ENCODE data around the gene MAGIX.

The MAGIX gene

GRCh38 chrX:49197543-49198087, 35.1 kb downstream of the MAGIX start:
- no peak overlapping the region for H3K4me2 ChIP-seq
- peaks cover under 1% of the 10 kb centered on the region for H3K4me1 ChIP-seq (ENCODE audit: low read depth, poor library complexity, severe bottlenecking)
- H3K4me3 ChIP-seq (IDR thresholded peaks at IDR 0.05; ENCODE audit: insufficient read depth, low read depth, low read length): no peak overlapping the region
- no peaks in the 10 kb centered on the region for H3K79me2 ChIP-seq (ENCODE audit: insufficient read depth, low read depth)
- TF ChIP-seq, protein P1, sequence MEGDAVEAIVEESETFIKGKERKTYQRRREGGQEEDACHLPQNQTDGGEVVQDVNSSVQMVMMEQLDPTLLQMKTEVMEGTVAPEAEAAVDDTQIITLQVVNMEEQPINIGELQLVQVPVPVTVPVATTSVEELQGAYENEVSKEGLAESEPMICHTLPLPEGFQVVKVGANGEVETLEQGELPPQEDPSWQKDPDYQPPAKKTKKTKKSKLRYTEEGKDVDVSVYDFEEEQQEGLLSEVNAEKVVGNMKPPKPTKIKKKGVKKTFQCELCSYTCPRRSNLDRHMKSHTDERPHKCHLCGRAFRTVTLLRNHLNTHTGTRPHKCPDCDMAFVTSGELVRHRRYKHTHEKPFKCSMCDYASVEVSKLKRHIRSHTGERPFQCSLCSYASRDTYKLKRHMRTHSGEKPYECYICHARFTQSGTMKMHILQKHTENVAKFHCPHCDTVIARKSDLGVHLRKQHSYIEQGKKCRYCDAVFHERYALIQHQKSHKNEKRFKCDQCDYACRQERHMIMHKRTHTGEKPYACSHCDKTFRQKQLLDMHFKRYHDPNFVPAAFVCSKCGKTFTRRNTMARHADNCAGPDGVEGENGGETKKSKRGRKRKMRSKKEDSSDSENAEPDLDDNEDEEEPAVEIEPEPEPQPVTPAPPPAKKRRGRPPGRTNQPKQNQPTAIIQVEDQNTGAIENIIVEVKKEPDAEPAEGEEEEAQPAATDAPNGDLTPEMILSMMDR (conservative IDR thresholded peaks at IDR 0.05; ENCODE audit: low read depth, low read length): no peak
- no peaks in the 10 kb centered on the region for H4K20me1 ChIP-seq (ENCODE audit: insufficient read depth)
- H3K9ac ChIP-seq: no peak overlapping the region
- H2AFZ ChIP-seq (ENCODE audit: low read depth): no peak overlapping the region
- no peak overlapping the region for H3K27ac ChIP-seq
- no peaks in the 10 kb centered on the region for H3K36me3 ChIP-seq (ENCODE audit: insufficient read depth)
- H3K27me3 ChIP-seq (ENCODE audit: insufficient read depth, low read depth): peaks cover 5% of the 10 kb centered on the region; the same call in 1 of the 2 replicates

DNA sequence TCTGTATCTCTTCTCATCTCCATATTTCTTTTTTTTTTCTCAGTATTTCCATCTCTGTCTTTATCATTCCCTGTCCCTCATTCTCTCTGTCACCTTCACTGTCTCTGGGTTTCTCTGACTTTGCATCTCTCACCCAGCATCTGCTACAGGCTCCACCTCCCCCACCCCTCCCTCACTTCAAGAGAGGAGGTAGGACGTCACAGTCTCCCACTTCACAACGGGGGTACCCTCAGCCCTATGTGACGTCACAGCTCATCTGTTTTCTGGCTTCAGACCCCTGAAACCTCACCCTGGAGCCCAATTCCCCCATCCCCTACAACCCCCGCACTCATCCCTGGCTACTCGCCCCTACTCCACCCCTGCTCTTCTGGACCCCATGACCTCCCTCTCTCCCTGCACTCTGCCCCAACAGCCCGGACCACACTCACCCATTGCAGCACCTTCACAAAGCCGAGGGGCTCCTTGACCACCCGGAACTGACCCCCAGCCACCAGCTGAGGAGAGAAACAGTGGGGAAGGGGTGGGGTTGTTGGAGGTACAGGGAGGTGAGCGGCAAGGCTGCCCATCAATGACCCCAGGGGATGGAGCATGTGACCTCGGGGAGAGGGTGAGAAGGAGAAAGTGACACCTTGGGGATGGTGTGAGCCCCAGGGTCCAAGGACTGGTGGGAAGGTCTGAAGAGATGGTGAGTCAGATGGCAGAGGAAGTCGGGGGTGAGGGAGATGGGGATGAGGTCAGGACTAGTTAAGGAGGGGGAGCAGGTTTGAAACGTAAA, 36.2 kb downstream of the MAGIX start:
- H4K20me1 ChIP-seq (ENCODE audit: insufficient read depth): no peaks in the 10 kb centered on the region
- no peak overlapping the region for H3K27ac ChIP-seq
- no peaks in the 10 kb centered on the region for H3K4me1 ChIP-seq (ENCODE audit: low read depth, poor library complexity, severe bottlenecking)
- TF ChIP-seq, protein P1 (conservative IDR thresholded peaks at IDR 0.05; ENCODE audit: low read depth, low read length): no peak
- no peak overlapping the region for H3K9ac ChIP-seq
- H2AFZ ChIP-seq (ENCODE audit: low read depth): no peak overlapping the region
- H3K4me3 ChIP-seq (IDR thresholded peaks at IDR 0.05; ENCODE audit: insufficient read depth, low read depth, low read length): no peak overlapping the region
- peaks cover 5% of the 10 kb centered on the region; the same call in 1 of the 2 replicates for H3K27me3 ChIP-seq (ENCODE audit: insufficient read depth, low read depth)
- no peak overlapping the region for H3K4me2 ChIP-seq
- H3K79me2 ChIP-seq (ENCODE audit: insufficient read depth, low read depth): no peaks in the 10 kb centered on the region
- no peaks in the 10 kb centered on the region for H3K36me3 ChIP-seq (ENCODE audit: insufficient read depth)

DNA sequence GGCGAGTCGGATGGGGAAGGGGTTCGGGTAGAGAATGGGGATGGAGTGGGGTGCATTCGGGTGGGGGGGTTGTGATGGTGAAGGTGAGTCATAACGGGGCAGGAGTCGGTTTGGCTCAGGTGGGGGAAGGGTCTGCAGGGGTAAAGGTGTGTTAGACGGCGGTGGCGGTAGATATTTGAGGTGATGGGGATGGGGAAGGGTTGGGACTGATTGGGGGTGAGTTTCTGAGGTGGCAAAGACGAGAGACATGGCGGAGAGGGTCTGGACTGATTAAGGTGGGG, 36.7 kb downstream of the MAGIX start:
- H3K4me2 ChIP-seq: no peak overlapping the region
- no peak overlapping the region for H3K4me3 ChIP-seq (IDR thresholded peaks at IDR 0.05; ENCODE audit: insufficient read depth, low read depth, low read length)

GRCh38 chrX:49199906-49200771, 37.6 kb downstream of the MAGIX start, which contains the start of gene SYP:
SYP (minus strand) TSS chrX:49200193; CDS start chrX:49200186, 7 bp downstream.
- no peak within 1 kb of the TSS for H3K4me3 ChIP-seq (IDR thresholded peaks at IDR 0.05; ENCODE audit: insufficient read depth, low read depth, low read length)
- no peaks in the 10 kb centered on the region for H3K36me3 ChIP-seq (ENCODE audit: insufficient read depth)
- peak within 1 kb of the TSS; percentile 92 for H2AFZ ChIP-seq (ENCODE audit: low read depth)
- no peak within 1 kb of the TSS for H3K9ac ChIP-seq
- no peaks in the 10 kb centered on the region for H4K20me1 ChIP-seq (ENCODE audit: insufficient read depth)
- TF ChIP-seq, protein P1 (conservative IDR thresholded peaks at IDR 0.05; ENCODE audit: low read depth, low read length): no peak
- no peaks in the 10 kb centered on the region for H3K79me2 ChIP-seq (ENCODE audit: insufficient read depth, low read depth)
- no peak within 1 kb of the TSS for H3K27ac ChIP-seq
- no peaks in the 10 kb centered on the region for H3K4me1 ChIP-seq (ENCODE audit: low read depth, poor library complexity, severe bottlenecking)
- peaks cover 5% of the 10 kb centered on the region; the same call in 1 of the 2 replicates for H3K27me3 ChIP-seq (ENCODE audit: insufficient read depth, low read depth)
- peak within 1 kb of the TSS; percentile 57; the same call in 1 of the 2 replicates for H3K4me2 ChIP-seq

More for the DNA sequence above, 36.7 kb downstream of the MAGIX start:
- H3K4me1 ChIP-seq (ENCODE audit: low read depth, poor library complexity, severe bottlenecking): no peaks in the 10 kb centered on the region
- no peaks in the 10 kb centered on the region for H3K79me2 ChIP-seq (ENCODE audit: insufficient read depth, low read depth)
- H3K9ac ChIP-seq: no peak overlapping the region
- no peaks in the 10 kb centered on the region for H4K20me1 ChIP-seq (ENCODE audit: insufficient read depth)
- H3K27me3 ChIP-seq (ENCODE audit: insufficient read depth, low read depth): peaks cover 5% of the 10 kb centered on the region; the same call in 1 of the 2 replicates
- TF ChIP-seq, protein P1 (conservative IDR thresholded peaks at IDR 0.05; ENCODE audit: low read depth, low read length): no peak
- H2AFZ ChIP-seq (ENCODE audit: low read depth): no peak overlapping the region
- no peak overlapping the region for H3K27ac ChIP-seq
- H3K36me3 ChIP-seq (ENCODE audit: insufficient read depth): no peaks in the 10 kb centered on the region

All from KMS-11 (cell line).